GM12801 (cell line): ENCODE measurements around the gene FBXO39.

Experiments
- TF ChIP-seq, protein P1 (sequence below): IDR thresholded peaks from one replicate; pipeline ENCODE4 v1.5.1; 2011; ENCODE audit warnings: control low read depth; ENCODE audit not compliant: insufficient read length; ENCODE audit errors: extremely low read depth

FBXO39 gene

DNA sequence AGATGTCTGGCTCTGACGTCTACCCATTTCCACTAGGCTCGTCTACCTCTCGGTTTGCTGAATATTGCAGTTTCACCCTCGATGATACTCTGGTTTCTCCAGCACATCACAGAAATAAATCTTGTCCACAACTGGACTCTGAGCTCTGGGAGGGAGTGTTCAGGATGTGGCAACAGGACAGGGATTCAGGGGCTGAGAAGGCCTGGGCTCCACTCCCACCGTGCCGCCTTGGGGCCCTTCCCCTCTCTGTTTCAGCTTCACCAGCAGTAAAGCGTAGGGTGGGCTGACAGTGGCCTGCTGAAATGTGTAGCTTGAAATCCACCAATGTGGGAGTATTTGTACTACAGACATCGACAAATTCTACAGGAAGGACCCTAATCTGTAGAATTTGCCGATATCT is 35.5 kb downstream of the FBXO39 start:
- TF ChIP-seq, protein P1, sequence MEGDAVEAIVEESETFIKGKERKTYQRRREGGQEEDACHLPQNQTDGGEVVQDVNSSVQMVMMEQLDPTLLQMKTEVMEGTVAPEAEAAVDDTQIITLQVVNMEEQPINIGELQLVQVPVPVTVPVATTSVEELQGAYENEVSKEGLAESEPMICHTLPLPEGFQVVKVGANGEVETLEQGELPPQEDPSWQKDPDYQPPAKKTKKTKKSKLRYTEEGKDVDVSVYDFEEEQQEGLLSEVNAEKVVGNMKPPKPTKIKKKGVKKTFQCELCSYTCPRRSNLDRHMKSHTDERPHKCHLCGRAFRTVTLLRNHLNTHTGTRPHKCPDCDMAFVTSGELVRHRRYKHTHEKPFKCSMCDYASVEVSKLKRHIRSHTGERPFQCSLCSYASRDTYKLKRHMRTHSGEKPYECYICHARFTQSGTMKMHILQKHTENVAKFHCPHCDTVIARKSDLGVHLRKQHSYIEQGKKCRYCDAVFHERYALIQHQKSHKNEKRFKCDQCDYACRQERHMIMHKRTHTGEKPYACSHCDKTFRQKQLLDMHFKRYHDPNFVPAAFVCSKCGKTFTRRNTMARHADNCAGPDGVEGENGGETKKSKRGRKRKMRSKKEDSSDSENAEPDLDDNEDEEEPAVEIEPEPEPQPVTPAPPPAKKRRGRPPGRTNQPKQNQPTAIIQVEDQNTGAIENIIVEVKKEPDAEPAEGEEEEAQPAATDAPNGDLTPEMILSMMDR = no peak

- TF ChIP-seq, protein P1 = no peak
Measured at GRCh38 chr17:6812295-6812694, 36.3 kb downstream of the FBXO39 start.

- TF ChIP-seq, protein P1 = no peak
Measured at GRCh38 chr17:6815775-6816174, 39.8 kb downstream of the FBXO39 start.

DNA sequence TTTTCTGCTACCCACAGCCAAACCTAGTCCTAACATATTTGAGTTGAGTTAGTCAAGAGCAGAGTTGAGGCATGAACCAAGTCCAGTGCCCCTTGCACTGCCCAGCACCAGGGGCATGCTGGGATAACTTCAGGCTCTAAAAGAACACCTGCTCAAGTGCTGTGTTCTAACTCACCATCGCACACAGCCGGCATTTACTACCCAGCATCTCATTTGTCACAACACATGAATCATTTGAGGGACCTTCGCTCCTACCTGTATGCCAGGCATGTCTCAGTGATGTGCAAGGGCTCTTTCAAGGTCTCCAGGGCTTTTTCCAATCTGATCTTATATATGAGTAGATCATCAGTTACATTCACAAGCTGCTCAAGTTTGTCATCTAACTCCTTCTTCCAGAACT is 42.9 kb downstream of the FBXO39 start:
- TF ChIP-seq, protein P1 = no peak

GRCh38 chr17:6823011-6823442 is 47.0 kb downstream of the FBXO39 start:
- TF ChIP-seq, protein P1 = no peak

- TF ChIP-seq, protein P1 = no peak
Measured at GRCh38 chr17:6830383-6830986, 54.5 kb downstream of the FBXO39 start.

- TF ChIP-seq, protein P1 = no peak
Measured at GRCh38 chr17:6831661-6832263, 55.7 kb downstream of the FBXO39 start, which contains the start of gene TEKT1. TSS of gene TEKT1 (minus strand) at chr17:6831729. CDS start at chr17:6830376, 1,353 bp downstream.
